H9 (cell line): ENCODE measurements around the gene MYMK. TPM values are rescaled to one million over a fixed set of nuclear protein-coding genes. Genes with fewer than 3 reads are reported as not detected.

ENCODE experiments used
- DNase-seq: peaks from one replicate; pipeline ENCODE4 v3.0.0-alpha.2; 2017
- H2AFZ ChIP-seq: one replicate; pipeline ENCODE4 v1.6.1; 2013; ENCODE audit warnings: mild to moderate bottlenecking, low read length, control low read depth, moderate library complexity
- H2AK5ac ChIP-seq: 2 replicates; pipeline ENCODE4 v1.6.1; 2013; ENCODE audit warnings: low read length, control low read depth, mixed read lengths; ENCODE audit not compliant: insufficient read length
- H2BK120ac ChIP-seq: one replicate; pipeline ENCODE4 v1.6.1; 2013; ENCODE audit warnings: low read depth, mild to moderate bottlenecking, low read length, control low read depth, inconsistent platforms; ENCODE audit not compliant: poor library complexity, severe bottlenecking
- H2BK12ac ChIP-seq: 2 replicates; pipeline ENCODE4 v1.6.1; 2013; ENCODE audit warnings: low read length, control low read depth, mixed read lengths, low read depth; ENCODE audit not compliant: insufficient read length
- H2BK15ac ChIP-seq: 2 replicates; pipeline ENCODE4 v1.6.1; 2013; ENCODE audit warnings: low read depth, low read length, control low read depth
- H2BK20ac ChIP-seq: one replicate; pipeline ENCODE4 v1.6.1; 2013; ENCODE audit warnings: low read depth, mild to moderate bottlenecking, low read length, control low read depth, inconsistent platforms; ENCODE audit not compliant: poor library complexity, severe bottlenecking
- H2BK5ac ChIP-seq: 2 replicates; pipeline ENCODE4 v1.6.1; 2013; ENCODE audit warnings: low read length, control low read depth, mixed read lengths; ENCODE audit not compliant: insufficient read length
- H3K14ac ChIP-seq: 2 replicates; pipeline ENCODE4 v1.6.1; 2013; ENCODE audit warnings: low read length, control low read depth; ENCODE audit not compliant: insufficient read depth
- H3K18ac ChIP-seq: 2 replicates; pipeline ENCODE4 v1.6.1; 2013; ENCODE audit warnings: low read depth, mild to moderate bottlenecking, mixed read lengths, low read length, control low read depth; ENCODE audit not compliant: insufficient read length
- H3K23ac ChIP-seq: 2 replicates; pipeline ENCODE4 v1.6.1; 2013; ENCODE audit warnings: low read length, control low read depth, mixed read lengths, low read depth; ENCODE audit not compliant: insufficient read length
- H3K23me2 ChIP-seq: 2 replicates; pipeline ENCODE4 v1.6.1; 2013; ENCODE audit warnings: low read depth, mild to moderate bottlenecking, mixed read lengths, low read length, control low read depth; ENCODE audit not compliant: insufficient read length, poor library complexity, severe bottlenecking
- H3K27ac ChIP-seq: 2 replicates; pipeline ENCODE4 v1.5.1; 2013; ENCODE audit warnings: low read length, control low read depth, mixed read lengths, low read depth; ENCODE audit not compliant: insufficient read length
- H3K27me3 ChIP-seq: 2 replicates; pipeline ENCODE4 v1.6.1; 2013; ENCODE audit warnings: low read length, control low read depth, inconsistent platforms; ENCODE audit not compliant: insufficient read depth
- H3K4ac ChIP-seq: 2 replicates; pipeline ENCODE4 v1.6.1; 2013; ENCODE audit warnings: low read depth, mild to moderate bottlenecking, control low read depth, inconsistent platforms, low read length, moderate library complexity
- H3K4me1 ChIP-seq: 2 replicates; pipeline ENCODE4 v1.6.1; 2013; ENCODE audit warnings: low read length, control low read depth, inconsistent platforms; ENCODE audit not compliant: insufficient read depth
- H3K4me2 ChIP-seq: 2 replicates; pipeline ENCODE4 v1.6.1; 2013; ENCODE audit warnings: low read length, control low read depth, mixed read lengths; ENCODE audit not compliant: insufficient read length, insufficient read depth
- H3K56ac ChIP-seq: 2 replicates; pipeline ENCODE4 v1.6.1; 2013; ENCODE audit warnings: low read depth, mild to moderate bottlenecking, mixed read lengths, low read length, control low read depth; ENCODE audit not compliant: insufficient read length
- H3K79me1 ChIP-seq: 2 replicates; pipeline ENCODE4 v1.6.1; 2013; ENCODE audit warnings: low read depth, mild to moderate bottlenecking, moderate library complexity, low read length, control low read depth, inconsistent platforms; ENCODE audit not compliant: insufficient read depth, poor library complexity, severe bottlenecking
- H3K79me2 ChIP-seq: 2 replicates; pipeline ENCODE4 v1.6.1; 2013; ENCODE audit warnings: low read length, control low read depth, inconsistent platforms; ENCODE audit not compliant: insufficient read depth
- H3K9ac ChIP-seq: 2 replicates; pipeline ENCODE4 v1.6.1; 2013; ENCODE audit warnings: low read length, control low read depth, mixed read lengths; ENCODE audit not compliant: insufficient read length; ENCODE audit errors: extremely low read depth
- H3K9me3 ChIP-seq: one replicate; pipeline ENCODE4 v1.6.1; 2013; ENCODE audit warnings: low read depth, low read length, inconsistent platforms; ENCODE audit not compliant: control insufficient read depth
- H3T11ph ChIP-seq: one replicate; pipeline ENCODE4 v1.6.1; 2013; ENCODE audit warnings: mild to moderate bottlenecking, low read length, control low read depth, inconsistent platforms
- H4K20me1 ChIP-seq: one replicate; pipeline ENCODE4 v1.6.1; 2013; ENCODE audit not compliant: control insufficient read depth, insufficient read length, insufficient read depth
- H4K5ac ChIP-seq: 2 replicates; pipeline ENCODE4 v1.6.1; 2013; ENCODE audit warnings: low read depth, mild to moderate bottlenecking, mixed read lengths, low read length, control low read depth; ENCODE audit not compliant: insufficient read length
- H4K8ac ChIP-seq: replicated peaks from 2 replicates; pipeline ENCODE4 v1.6.1; 2013; ENCODE audit warnings: low read length, control low read depth, mixed read lengths, low read depth; ENCODE audit not compliant: insufficient read length
- H4K91ac ChIP-seq: 2 replicates; pipeline ENCODE4 v1.6.1; 2013; ENCODE audit warnings: low read depth, mild to moderate bottlenecking, moderate library complexity, mixed read lengths, low read length, control low read depth; ENCODE audit not compliant: insufficient read length
- H3K27ac Mint-ChIP-seq, 3 experiments: 2 replicates in 2 of 3; 3 replicates in 1 of 3; pipeline ENCODE4 v1.8.0; 2020 to 2021; ENCODE audit warnings: mixed read lengths in 3 of 3, mild to moderate bottlenecking in 1 of 3, moderate library complexity in 1 of 3
- H3K27me3 Mint-ChIP-seq: 2 replicates; pipeline ENCODE4 v1.8.0; 2021; ENCODE audit warnings: low read depth, mild to moderate bottlenecking, moderate library complexity, mixed read lengths
- H3K36me3 Mint-ChIP-seq, 3 experiments: 2 replicates in 2 of 3; 3 replicates in 1 of 3; pipeline ENCODE4 v1.8.0; 2020 to 2021; ENCODE audit warnings: low read depth in 3 of 3, mixed read lengths in 3 of 3; ENCODE audit not compliant: insufficient read depth in 1 of 3
- H3K4me1 Mint-ChIP-seq, 2 experiments: 2 replicates each; pipeline ENCODE4 v1.8.0; 2020; ENCODE audit warnings: mixed read lengths in 2 of 2
- H3K4me3 Mint-ChIP-seq, 2 experiments: 2 replicates in 1 of 2; 3 replicates in 1 of 2; pipeline ENCODE4 v1.8.0; 2020 to 2021; ENCODE audit warnings: mild to moderate bottlenecking in 2 of 2, mixed read lengths in 2 of 2, moderate library complexity in 1 of 2
- H3K9me3 Mint-ChIP-seq, 2 experiments: 2 replicates in 1 of 2; 3 replicates in 1 of 2; pipeline ENCODE4 v1.8.0; 2020; ENCODE audit warnings: mild to moderate bottlenecking in 2 of 2, mixed read lengths in 2 of 2, moderate library complexity in 1 of 2
- WGBS: extraction: QIAGEN DNeasy Blood & Tissue Kit; methylation state at CpG from one replicate; pipeline ENCODE4 v1.1.7; 2013; ENCODE audit warnings: missing lambda C conversion rate, low lambda C conversion rate, mixed read lengths; ENCODE audit not compliant: insufficient read length; ENCODE audit errors: extremely low coverage; 5-methylcytosine and 5-hydroxymethylcytosine counted together
- total RNA-seq: library from RNA; stranded (reverse); gene quantifications from 2 replicates; pipeline ENCODE4 v1.2.1, GENCODE V29; 2021
- TF ChIP-seq, protein P1 (sequence below): fragments of 200-600 bp; sonication (generic); conservative IDR thresholded peaks from 3 replicates; pipeline ENCODE4 v1.8.0; 2021; ENCODE audit warnings: antibody characterized with exemption, mild to moderate bottlenecking

The MYMK gene
- total RNA-seq, 1 experiment from 2014 or later, result not detected

GRCh38 chr9:133464638-133465037, 60.1 kb downstream of the MYMK start:
- H3K27me3 Mint-ChIP-seq, result peaks cover 2% of the 10 kb centered on the region; the same call in 1 of the 2 replicates
- no peak overlapping the region for H3T11ph ChIP-seq
- H3K79me2 ChIP-seq, result no peaks in the 10 kb centered on the region
- H3K9ac ChIP-seq, result no peak overlapping the region
- H2BK12ac ChIP-seq, result no peak overlapping the region
- no peak overlapping the region for H2AFZ ChIP-seq
- H3K79me1 ChIP-seq, result no peaks in the 10 kb centered on the region
- H3K27ac ChIP-seq, result no peak overlapping the region
- no peak overlapping the region for H2BK120ac ChIP-seq
- H3K36me3 Mint-ChIP-seq, result peaks cover 0 to 14% (median 5%) of the 10 kb centered on the region in 3 experiments; a peak in 4 of 7 replicates
- no peak overlapping the region for H4K5ac ChIP-seq
- TF ChIP-seq, protein P1, sequence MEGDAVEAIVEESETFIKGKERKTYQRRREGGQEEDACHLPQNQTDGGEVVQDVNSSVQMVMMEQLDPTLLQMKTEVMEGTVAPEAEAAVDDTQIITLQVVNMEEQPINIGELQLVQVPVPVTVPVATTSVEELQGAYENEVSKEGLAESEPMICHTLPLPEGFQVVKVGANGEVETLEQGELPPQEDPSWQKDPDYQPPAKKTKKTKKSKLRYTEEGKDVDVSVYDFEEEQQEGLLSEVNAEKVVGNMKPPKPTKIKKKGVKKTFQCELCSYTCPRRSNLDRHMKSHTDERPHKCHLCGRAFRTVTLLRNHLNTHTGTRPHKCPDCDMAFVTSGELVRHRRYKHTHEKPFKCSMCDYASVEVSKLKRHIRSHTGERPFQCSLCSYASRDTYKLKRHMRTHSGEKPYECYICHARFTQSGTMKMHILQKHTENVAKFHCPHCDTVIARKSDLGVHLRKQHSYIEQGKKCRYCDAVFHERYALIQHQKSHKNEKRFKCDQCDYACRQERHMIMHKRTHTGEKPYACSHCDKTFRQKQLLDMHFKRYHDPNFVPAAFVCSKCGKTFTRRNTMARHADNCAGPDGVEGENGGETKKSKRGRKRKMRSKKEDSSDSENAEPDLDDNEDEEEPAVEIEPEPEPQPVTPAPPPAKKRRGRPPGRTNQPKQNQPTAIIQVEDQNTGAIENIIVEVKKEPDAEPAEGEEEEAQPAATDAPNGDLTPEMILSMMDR, result no peak
- peaks cover 6% of the 10 kb centered on the region for H3K23me2 ChIP-seq
- no peak overlapping the region for H3K4me3 Mint-ChIP-seq
- H2BK15ac ChIP-seq, result no peak overlapping the region
- no peaks in the 10 kb centered on the region; a peak in 1 of 5 replicates for H3K9me3 Mint-ChIP-seq
- H4K8ac ChIP-seq, result no peak overlapping the region
- H3K4me2 ChIP-seq, result no peak overlapping the region
- no peak overlapping the region for H3K56ac ChIP-seq
- no peak overlapping the region for H3K27ac Mint-ChIP-seq
- peaks cover 7% of the 10 kb centered on the region; the same call in 1 of the 2 replicates for H3K4me1 ChIP-seq
- H4K91ac ChIP-seq, result no peak overlapping the region
- no peaks in the 10 kb centered on the region for H3K9me3 ChIP-seq
- no peak overlapping the region for H2BK20ac ChIP-seq
- no peak for DNase-seq
- no peak overlapping the region for H3K23ac ChIP-seq
- WGBS, result no CpG with 5 or more reads among the region's 10 CpGs
- H2BK5ac ChIP-seq, result no peak overlapping the region
- peaks cover 2% of the 10 kb centered on the region for H4K20me1 ChIP-seq
- no peaks in the 10 kb centered on the region for H3K27me3 ChIP-seq
- H3K18ac ChIP-seq, result no peak overlapping the region
- no peak overlapping the region for H2AK5ac ChIP-seq
- H3K4ac ChIP-seq, result no peak overlapping the region
- H3K14ac ChIP-seq, result no peak overlapping the region
- peaks cover 10 to 23% of the 10 kb centered on the region in 2 experiments for H3K4me1 Mint-ChIP-seq

Other genes with a start within 250 kb of the MYMK start
- 0.31 and 0.37 TPM in 2 replicates for gene ABO, start 249.8 kb downstream of the MYMK start, total RNA-seq
- 55.1 and 56.3 TPM in 2 replicates for gene SURF6, start 188.8 kb downstream of the MYMK start, total RNA-seq
- gene MED22, start 176.8 kb downstream of the MYMK start, total RNA-seq, result 60.1 and 63.7 TPM in 2 replicates
- gene RPL7A, start 176.7 kb downstream of the MYMK start, total RNA-seq, result 2,874 and 2,895 TPM in 2 replicates
- gene SURF1, start 168.5 kb downstream of the MYMK start, total RNA-seq, result 43.3 and 46.8 TPM in 2 replicates
- gene SURF2, start 168.4 kb downstream of the MYMK start, total RNA-seq, result 44.4 and 46.1 TPM in 2 replicates
- gene SURF4, start 148.9 kb downstream of the MYMK start, total RNA-seq, result 146 and 148 TPM in 2 replicates
- gene STKLD1, start 148.6 kb downstream of the MYMK start, total RNA-seq, result 0.57 TPM in 1 of 2 replicates, not detected in the other
- 33.6 and 35.2 TPM in 2 replicates for gene REXO4, start 106.9 kb downstream of the MYMK start, total RNA-seq
- gene ADAMTS13, start 102.6 kb downstream of the MYMK start, total RNA-seq, result 8.2 and 8.8 TPM in 2 replicates
- 20.0 and 20.2 TPM in 2 replicates for gene CACFD1, start 65.0 kb downstream of the MYMK start, total RNA-seq
- 18.7 and 19.5 TPM in 2 replicates for gene SLC2A6, start 45.9 kb downstream of the MYMK start, total RNA-seq
- gene ADAMTSL2, start 9.7 kb upstream of the MYMK start, total RNA-seq, result 0.61 and 0.86 TPM in 2 replicates
- 0.39 and 0.64 TPM in 2 replicates for gene FAM163B, start 84.4 kb upstream of the MYMK start, total RNA-seq
- not detected in 2 replicates for gene DBH, start 111.4 kb upstream of the MYMK start, total RNA-seq
- 5.3 TPM in 2 replicates for gene SARDH, start 213.4 kb upstream of the MYMK start, total RNA-seq